ENCODE measurements around the gene CAMTA1.

GRCh38 chr1:7333620-7334019, 548.4 kb downstream of the CAMTA1 start:
- TF ChIP-seq CTCF (conservative IDR thresholded peaks at IDR 0.05; ENCODE audit: low read depth, low read length) (no peak), EZH2 (IDR thresholded peaks at IDR 0.05; ENCODE audit: borderline replicate concordance, low read depth, low read length, poor library complexity, severe bottlenecking) (no peak)

All from A673 (cell line).